ENCODE results near the gene TMEM143.
"Not testable (repeated sequence)": the region's sequence is repeated elsewhere in the genome, so short reads cannot be mapped to it uniquely, and the experiment has no call there.

The TMEM143 gene

DNA sequence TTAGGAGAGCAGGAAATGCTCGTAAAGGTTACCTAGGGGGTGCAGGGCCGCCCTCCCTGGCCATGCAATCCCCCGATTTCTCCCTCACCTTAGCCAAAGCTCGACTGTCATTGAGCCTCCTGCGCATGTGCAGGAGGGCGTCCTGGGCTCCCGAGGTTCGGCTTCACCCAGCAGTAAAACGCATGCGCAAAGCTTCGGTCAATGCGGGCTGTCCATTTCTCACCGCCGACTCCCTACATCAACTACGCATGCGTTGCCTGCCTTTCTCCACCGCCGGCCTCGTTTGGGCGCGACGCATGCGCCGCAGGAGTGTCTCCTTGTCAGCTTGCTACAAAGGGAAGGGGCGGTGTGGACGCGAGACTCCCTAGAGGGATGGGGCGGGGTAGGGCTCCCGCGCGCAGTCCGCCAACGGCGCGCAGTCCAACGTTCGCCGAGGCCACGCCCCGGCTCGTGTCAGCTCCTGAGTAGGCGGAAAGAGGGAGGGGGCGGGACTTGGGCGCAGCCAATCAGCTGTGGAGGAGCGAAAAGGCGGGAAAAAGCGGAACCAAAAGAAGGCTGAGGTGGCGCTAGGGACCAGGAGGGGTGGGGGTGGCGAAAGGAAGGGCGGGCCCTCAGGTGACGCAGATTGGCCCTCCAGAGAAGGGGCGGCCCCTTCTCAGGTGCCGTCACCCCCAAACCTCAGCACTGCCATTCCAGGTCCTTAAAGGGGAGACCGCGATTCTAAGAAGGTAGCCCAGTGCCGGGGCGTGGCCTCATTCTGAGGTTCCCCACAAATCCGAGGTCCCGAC, at the start of gene TMEM143, which contains the start of gene SYNGR4:
TMEM143 (minus strand) TSS at position 131 of the 788 bp plus-strand sequence; CDS start at position 111, 20 bp downstream.
SYNGR4 (plus strand) TSS at position 558 of the 788 bp plus-strand sequence. CDS start 1,476 bp downstream, outside the sequence.
- in situ Hi-C loops (cut with HindIII; ENCODE audit: low sequenced_read_pairs) = no loop called here

DNA sequence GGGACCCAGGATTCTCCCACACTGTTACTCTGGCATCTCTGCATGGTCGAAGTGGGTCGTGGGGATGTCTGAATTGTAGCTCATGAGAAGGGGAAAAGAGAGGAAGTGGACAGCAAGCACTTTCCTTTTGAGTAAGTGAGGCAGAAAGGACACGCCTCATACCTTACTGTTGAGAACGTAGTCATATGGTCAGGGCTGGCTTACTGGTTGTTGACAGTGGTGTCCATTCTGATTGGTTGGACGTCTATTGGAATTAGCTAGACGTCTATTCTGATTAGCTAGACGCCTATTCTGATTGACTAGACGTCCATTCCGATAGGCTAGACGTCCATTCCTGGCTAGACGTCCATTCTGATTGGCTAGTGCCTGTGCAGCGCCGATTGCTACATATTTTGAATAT, 42.1 kb upstream of the TMEM143 start:
- in situ Hi-C loops (cut with HindIII; ENCODE audit: low sequenced_read_pairs) = no loop called here

DNA sequence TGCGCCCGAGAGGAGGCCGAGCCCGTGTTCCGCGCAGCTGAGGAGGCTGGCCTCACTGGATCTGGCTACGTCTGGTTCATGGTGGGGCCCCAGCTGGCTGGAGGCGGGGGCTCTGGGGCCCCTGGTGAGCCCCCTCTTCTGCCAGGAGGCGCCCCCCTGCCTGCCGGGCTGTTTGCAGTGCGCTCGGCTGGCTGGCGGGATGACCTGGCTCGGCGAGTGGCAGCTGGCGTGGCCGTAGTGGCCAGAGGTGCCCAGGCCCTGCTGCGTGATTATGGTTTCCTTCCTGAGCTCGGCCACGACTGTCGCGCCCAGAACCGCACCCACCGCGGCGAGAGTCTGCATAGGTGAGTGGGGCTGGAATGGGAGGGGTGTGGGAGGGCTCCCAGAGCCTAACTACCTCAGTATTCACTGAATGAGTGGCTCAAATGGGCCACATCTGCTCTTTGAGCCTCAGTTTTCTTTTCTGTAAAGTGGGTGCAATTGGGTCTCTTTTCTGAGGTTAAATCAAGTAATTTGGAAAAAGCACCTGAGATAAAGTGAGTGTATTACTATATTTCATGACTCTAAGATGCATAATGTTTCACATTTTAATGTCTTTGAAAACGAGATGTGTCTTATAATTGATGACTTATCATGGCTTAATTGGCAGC, 41.4 kb upstream of the TMEM143 start:
- in situ Hi-C loops (cut with HindIII; ENCODE audit: low sequenced_read_pairs) = no loop called here

DNA sequence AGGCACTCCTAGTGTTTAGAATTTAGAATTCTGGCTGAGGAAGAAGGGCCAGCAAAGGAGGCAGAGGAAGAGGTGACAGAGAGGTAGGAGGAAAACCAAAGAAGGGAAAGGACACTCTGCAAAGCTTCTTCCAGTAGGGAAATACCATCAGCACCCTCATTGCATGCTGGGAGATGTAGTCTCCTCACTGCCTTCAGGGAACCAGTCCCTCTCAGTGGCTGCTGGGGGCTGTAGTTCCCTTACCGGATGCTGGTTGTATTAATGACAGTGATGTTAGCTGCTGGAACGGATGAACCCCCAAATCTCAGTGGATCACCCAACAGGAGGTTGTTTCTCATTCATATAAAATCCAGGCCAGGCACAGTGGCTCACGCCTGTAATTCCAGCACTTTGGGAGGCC, 39.9 kb upstream of the TMEM143 start:
- in situ Hi-C loops (cut with HindIII; ENCODE audit: low sequenced_read_pairs) = no loop called here

DNA sequence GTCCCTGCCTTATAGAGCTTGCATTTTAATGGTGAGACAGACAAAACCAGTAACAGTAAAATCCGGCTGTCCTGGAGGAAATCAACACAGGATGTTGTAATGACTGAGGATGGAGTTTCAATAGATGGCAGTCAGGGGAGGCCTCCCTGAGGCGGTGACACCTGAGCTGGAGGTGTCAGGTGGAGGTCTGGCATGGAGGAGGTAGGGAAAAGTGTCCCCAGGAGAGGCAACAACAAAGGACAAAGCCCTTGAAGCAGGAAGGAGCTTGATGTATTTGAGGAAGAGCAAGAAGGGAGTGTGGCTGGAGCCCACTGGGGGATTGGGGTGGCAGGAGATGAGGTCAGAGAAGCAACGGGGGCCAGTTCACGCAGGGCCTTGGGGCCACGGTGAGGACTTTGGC, 37.5 kb upstream of the TMEM143 start:
- in situ Hi-C loops (cut with HindIII; ENCODE audit: low sequenced_read_pairs) = no loop called here

DNA sequence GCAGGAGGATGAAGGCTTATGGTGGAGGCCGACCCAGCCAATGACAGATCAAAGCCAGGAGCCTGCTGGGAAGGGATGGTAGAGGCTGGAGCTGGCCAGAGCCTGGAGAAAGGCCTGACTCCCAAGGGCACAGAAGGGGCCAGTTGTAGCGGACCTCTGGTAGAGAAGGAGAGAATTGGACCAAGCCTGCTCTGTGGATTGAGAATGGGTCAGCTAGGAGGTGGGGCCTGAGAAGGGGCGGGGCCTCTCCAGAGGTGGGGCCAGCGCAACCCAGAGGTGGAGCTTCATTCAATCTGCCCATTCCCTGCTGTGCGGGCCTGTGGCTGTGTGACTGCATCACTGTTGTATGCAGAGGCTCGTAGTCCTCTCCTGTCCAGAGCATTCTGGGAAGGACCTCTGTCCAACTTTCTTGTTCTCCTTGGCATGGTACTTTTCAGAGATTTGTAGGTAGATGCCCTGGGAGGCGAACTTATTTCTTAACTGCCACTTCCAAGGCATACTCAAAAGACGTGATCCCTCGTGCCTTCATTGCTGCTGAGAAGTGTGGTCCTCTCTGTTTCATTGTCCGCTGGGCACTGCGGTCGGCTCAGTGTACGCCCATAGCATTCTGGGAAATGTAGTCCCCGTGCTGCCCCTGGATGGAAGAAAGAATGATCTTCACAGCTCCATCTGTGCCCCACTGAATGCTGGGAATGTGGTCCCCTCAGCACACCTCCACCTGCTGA, 36.4 kb upstream of the TMEM143 start:
- in situ Hi-C loops (cut with HindIII; ENCODE audit: low sequenced_read_pairs) = no loop called here

DNA sequence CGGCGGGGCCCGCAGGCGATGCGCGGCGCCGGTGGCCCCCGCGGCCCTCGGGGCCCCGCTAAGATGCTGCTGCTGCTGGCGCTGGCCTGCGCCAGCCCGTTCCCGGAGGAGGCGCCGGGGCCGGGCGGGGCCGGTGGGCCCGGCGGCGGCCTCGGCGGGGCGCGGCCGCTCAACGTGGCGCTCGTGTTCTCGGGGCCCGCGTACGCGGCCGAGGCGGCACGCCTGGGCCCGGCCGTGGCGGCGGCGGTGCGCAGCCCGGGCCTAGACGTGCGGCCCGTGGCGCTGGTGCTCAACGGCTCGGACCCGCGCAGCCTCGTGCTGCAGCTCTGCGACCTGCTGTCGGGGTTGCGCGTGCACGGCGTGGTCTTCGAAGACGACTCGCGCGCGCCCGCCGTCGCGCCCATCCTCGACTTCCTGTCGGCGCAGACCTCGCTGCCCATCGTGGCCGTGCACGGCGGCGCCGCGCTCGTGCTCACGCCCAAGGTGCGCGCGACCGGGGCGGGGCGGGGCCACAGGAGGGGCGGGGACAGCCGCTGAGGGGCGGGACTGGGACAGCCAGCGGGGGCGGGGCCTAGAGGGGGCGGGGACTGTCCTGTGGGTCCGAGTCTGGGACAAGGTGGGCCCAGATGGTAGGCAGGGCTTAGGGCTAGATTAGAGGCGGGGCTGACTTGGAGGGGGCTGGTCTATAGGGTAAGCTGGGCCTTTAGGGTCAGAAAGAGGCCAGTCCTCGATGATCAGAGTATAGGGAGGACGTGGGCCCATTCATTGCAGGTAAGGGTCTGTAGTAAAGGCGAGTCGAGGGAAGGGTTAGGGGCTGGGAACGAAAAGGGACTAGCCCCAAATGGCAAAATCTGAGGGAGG, 34.9 kb upstream of the TMEM143 start:
- in situ Hi-C loops (cut with HindIII; ENCODE audit: low sequenced_read_pairs) = no loop called here

DNA sequence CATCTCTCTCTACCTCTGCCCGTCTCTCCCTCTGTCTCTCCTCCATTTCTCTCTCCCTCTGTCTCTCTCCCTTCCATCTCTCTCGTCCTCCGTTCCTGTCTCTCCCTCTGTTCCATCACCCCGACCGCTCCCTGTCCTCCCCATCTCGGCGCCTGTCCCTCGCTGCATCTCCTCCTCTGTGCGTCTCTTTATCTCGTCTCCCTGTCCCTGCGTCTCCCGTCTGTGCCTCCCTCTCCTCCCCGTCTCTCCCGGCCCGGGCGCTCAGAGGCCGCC, 34.3 kb upstream of the TMEM143 start:
- in situ Hi-C loops (cut with HindIII; ENCODE audit: low sequenced_read_pairs) = no loop called here

DNA sequence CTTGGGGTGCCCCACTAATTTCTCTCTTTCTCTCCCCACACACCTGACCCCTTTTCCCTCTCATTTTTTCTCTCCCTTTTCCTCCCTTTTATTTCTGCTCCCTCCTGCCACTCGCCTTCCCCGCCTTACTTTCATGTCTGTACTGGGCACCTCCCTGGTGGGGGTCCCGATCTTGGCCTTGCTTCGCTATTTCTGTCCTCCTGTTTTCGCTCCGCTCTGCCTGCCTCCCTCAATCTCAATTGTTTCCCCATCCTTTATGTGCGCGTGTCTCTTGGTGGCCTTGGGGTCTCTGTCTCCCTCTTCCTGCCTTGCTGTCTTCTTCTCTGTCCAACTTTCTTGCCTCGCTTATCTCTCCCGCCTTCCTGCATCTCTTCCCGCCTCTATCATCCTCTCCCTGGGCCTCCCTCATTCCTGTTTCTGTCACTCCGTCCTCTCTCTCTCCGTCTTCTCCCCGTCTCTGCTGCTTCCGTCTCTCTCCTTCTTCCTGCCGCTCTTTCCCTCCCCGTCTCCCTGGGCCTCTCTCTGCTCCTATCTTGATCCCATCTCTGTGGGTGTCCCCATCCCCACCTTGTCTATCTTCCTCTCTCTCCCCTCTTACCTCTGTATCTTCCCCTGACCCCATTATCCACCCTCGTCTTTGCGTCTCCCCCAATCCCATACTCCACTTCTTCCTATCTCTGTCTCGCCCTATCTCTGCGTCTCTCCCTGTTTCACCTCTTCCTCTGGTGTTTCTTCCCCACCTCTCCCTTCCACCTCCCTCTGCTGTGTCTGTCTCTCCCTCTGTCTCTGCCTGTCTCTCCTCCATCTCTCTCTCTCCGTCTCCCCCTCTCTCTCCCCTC, 33.7 kb upstream of the TMEM143 start:
- in situ Hi-C loops (cut with HindIII; ENCODE audit: low sequenced_read_pairs) = no loop called here

DNA sequence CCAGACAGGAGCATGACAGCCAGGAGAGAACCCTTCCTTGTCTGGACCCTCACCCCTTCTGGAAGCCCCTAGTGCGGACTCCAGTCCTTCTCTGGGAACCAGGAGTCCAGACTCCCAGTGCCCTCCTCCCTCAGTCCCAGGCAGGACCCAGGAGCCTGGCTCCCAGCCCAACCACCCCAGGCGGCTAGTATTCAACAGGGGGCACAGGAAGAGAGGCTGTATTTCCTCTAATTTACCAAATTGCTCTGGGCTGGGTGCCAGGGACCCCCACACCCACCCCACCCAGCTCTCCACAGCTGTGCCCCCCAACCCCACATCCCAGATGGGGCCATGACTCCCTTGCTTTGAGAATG, 33.1 kb upstream of the TMEM143 start:
- in situ Hi-C loops (cut with HindIII; ENCODE audit: low sequenced_read_pairs) = no loop called here

DNA sequence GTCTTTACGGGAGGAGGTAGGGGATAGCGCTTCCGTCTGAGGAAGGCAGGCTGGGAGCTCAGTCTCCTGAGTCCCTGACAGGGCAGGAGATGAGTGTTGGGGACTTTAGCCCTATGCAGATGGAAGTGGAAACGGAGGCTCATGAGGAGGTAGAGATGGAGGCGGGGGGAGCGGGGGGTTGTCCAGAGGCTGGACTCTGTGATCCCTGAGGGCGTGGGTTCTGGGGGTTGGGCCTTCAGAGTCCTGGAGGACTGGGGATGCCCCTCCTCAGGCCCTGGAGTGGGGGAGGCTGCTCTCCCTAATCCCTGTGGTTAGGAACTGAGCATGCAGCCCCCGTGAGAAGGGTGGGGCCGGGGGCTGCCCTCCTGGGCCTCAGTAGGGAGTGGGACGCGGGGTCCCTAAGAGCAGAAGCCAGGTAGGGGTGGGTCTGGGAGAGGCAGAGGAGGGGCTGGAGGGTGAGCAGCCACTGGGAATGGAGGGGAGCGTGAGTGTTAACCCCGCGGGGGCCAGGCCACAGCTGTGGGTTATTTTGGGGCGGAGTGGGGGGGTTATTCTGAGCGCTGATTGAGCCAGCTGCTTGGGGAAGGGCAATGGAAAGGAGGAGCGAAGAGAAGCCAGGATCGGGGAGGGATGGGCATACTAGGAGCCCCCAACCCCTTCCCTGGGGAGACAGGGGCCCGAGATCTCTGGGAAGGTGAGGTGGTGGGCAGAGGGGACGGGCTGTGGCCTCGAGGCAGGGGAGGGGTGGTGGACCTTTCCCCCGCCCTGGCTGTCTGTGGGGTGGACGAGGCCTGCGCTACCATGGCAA, 32.5 kb upstream of the TMEM143 start:
- in situ Hi-C loops (cut with HindIII; ENCODE audit: low sequenced_read_pairs) = no loop called here

DNA sequence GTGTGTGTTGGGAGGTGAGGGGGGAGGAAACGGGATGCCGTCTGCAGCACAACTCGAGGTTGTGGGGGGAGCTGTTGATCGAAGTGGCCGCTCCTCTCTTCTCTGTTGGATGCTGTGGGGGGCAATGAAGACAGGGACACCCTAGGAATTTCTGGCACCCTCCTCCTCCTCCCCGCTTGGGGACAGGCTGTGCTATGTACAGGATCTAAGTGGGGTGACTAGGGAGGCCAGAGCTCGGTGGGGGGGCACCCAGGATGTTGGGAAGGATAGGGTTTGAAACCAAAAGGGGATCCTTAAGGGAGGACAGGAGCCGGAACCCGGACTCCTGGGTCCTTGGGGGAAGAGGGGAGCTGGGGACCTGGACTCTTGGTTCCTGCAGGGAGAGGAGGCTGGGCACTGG, 31.8 kb upstream of the TMEM143 start:
- in situ Hi-C loops (cut with HindIII; ENCODE audit: low sequenced_read_pairs) = no loop called here

DNA sequence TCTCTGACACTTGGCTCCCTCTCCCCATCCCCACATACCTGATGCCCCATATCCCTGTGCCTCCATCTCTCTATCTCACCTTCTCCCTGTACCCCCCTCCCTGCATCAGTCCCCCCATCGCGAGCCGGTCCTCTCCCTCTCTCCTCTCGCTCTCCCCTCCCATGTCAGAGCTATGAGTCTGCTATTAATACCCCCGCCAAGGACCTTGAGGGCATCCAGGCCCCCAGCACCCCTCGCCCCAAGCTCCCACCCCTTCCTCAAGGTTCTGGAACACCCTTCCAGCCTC, 31.4 kb upstream of the TMEM143 start:
- in situ Hi-C loops (cut with HindIII; ENCODE audit: low sequenced_read_pairs) = no loop called here

DNA sequence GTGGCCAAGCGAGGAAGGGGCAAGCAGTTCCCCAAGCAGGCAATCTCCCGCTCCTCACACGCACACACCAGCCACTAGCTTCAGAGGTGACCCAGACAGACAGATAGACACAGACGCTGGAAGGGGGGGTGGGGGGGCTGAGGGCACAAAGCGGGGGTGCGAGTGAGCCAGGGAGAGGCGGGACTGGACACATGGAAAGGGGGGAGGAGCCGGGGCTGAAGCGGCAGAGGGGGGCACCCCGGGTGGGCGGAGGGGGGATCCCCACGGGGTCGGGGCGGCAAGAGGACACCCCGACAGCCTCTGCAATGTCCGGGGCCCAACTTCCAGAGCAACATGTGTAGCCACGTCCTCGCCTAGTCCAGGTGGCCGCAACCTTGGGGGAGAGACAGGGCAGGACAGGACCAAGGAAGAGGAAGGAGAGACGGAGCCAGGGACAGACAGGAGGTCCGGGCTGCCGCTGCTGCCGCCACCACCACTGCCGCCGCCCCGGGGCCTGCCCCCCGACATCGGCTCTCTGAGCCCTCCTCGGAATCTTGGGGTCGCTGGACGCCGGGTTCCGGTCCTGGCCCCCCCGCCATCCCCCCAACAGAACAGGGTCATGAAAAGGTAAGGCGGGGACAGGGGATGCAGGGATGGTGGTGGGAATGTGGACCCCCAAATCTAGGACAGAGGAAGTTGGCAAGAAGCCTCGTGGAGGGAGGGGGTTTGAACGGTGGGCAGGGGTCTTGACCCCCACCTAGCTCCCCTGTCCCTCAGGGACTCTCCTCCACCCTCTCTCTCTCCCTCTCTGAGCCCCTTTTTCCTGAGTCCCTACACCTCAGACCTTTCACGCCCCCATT, 30.8 kb upstream of the TMEM143 start:
- in situ Hi-C loops (cut with HindIII; ENCODE audit: low sequenced_read_pairs) = no loop called here

DNA sequence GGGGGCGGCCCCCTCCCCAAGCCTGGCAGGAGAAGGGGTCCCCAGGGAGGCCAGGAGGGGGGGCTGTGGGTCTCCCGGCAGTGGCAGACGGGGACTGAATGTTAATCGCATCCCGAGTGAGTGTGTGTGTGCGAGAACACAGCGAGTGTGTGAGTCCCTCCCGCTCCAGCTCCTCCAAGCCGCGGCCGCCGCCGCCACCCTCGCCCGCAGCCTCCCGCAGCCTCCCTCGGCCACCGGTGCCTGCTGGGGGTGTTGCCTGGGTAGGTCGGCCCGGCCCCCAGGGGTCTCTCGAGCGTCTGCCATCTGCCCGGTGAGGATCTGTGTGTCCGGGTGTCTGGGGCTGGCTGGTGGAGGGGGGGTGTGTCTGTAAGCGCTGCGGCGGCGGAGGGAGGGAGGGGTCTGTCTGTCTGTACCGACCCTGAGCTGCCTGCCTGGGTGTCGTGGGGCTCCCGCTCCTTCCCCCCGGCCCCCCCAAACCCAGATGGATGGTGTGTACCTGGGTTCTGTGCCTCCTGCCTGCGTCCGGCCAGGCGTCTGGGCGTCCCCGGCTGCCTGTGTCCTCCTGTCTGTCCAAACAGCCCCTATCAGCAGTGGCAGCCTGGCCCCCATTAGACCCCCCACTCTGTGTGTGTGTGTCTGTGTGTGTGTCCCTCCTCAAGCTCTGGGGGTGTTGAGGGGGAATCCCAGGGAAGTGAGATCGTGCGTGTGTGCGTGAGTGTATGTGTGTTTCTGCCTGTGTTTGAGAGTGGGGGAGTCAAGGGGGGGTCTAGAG, 30.0 kb upstream of the TMEM143 start, which contains the start of gene GRIN2D:
GRIN2D (plus strand) TSS at position 110 of the 772 bp plus-strand sequence. CDS start 4,725 bp downstream, outside the sequence.
- in situ Hi-C loops (cut with HindIII; ENCODE audit: low sequenced_read_pairs) = no loop called here

DNA sequence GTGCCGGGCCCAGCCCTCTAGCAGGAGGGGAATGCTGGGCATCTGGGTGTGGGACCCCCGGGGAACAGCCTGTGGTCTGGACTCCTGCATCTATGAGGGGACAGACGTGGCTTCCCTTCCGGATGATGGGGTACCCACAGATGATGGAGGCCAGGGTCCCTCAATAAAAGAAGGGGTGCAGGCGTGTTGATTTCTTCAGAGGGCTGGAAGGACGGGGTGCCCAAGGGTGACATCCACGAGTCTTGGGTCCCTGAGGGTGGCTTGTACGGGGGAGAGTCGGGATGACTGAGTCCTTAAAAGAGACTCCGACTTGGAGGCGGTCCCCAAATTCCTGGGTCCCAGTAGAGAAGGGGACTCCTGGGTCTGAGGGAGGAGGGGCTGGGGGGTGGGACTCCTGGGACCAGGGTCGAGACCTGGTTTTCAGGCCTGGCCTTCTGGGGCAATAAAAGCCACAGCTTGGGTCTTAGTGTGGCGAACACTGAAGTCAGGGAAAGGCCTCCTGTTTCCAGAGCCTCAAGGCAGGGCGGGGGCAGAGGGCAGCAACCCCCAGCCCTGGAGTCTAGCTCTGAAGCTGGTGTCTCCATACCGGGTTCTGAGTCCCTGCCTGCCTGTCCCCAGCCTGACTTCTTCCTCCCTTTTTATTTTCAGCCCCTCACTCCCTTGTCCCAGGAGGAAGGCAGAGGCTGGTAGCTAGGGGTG, 29.3 kb upstream of the TMEM143 start:
- in situ Hi-C loops (cut with HindIII; ENCODE audit: low sequenced_read_pairs) = no loop called here

DNA sequence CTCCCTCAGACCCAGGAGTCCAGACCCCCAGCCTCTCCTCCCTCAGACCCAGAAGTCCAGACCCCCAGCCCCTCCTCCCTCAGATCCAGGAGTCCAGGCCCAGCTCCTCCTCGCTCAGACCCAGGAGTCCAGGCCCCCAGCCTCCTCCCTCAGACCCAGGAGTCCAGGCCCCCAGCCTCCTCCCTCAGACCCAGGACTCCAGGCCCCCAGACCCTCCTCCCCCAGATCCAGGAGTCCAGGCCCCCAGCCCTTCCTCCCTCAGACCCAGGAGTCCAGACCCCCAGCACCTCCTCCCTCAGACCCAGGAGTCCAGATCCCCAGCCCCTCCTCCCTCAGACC, 28.2 kb upstream of the TMEM143 start:
- in situ Hi-C loops (cut with HindIII; ENCODE audit: low sequenced_read_pairs) = not testable (repeated sequence)

Measured in DLD1 (cell line).